HFFc6 (cell line): ENCODE measurements around the gene C8G. TPM values are rescaled to one million over a fixed set of nuclear protein-coding genes. Genes with fewer than 3 reads are reported as not detected.

Source experiments
- DNase-seq: peaks from one replicate; pipeline ENCODE4 v3.0.0-alpha.2; 2018
- H3K27ac Mint-ChIP-seq: 2 replicates; pipeline ENCODE4 v1.8.0; 2020; ENCODE audit warnings: mild to moderate bottlenecking, mixed read lengths
- H3K27me3 Mint-ChIP-seq: 2 replicates; pipeline ENCODE4 v1.8.0; 2021; ENCODE audit warnings: mild to moderate bottlenecking, moderate library complexity, mixed read lengths; ENCODE audit not compliant: insufficient read depth
- H3K36me3 Mint-ChIP-seq: 2 replicates; pipeline ENCODE4 v1.8.0; 2021; ENCODE audit warnings: low read depth, mixed read lengths
- H3K4me1 Mint-ChIP-seq: 2 replicates; pipeline ENCODE4 v1.8.0; 2020; ENCODE audit warnings: low read depth, mixed read lengths
- H3K4me3 Mint-ChIP-seq: 2 replicates; pipeline ENCODE4 v1.8.0; 2020; ENCODE audit warnings: mild to moderate bottlenecking, moderate library complexity, mixed read lengths
- H3K9me3 Mint-ChIP-seq: 2 replicates; pipeline ENCODE4 v1.8.0; 2020; ENCODE audit warnings: mild to moderate bottlenecking, mixed read lengths
- total RNA-seq, 6 experiments: library from RNA; stranded (reverse); fragmentation: NEBNext Ultra II Directional; extraction: Animal tissue kit (Norgen Biotek cat#: 25700); gene quantifications; 2 replicates in 1 of 6; 3 replicates in 5 of 6; pipeline ENCODE4 v1.2.3, GENCODE V29; 2021
- TF ChIP-seq, protein P1 (sequence below): fragments of 200-600 bp; sonication (generic); IDR thresholded peaks from 2 replicates; pipeline ENCODE4 v1.5.0; 2021; ENCODE audit warnings: antibody characterized with exemption, mild to moderate bottlenecking

Gene C8G
- total RNA-seq, 6 experiments from 2014 or later: 0.51 to 1.8 (median 0.97) TPM

DNA sequence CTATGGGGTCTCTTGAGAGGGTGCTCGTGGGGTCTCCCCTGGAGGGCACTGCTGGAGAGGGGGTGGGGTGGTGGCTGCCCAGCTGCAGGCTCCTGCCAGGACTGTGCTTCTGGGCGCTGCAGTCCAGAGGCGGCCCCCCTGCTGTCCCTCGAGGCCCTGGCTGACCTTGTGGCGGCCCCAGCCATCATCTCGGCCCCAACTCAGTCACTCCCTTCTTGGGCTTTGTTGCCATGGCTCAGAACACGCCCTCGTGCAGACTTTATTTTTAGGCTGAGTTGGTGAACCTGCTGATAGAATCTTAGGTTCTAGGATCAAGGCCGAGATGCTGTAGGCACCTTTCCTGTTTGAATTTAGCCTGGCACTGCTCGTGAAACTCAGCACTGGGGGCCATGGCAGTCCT lies 23.3 kb upstream of the C8G start:
- no peaks in the 10 kb centered on the region for H3K4me1 Mint-ChIP-seq
- DNase-seq: no peak
- H3K4me3 Mint-ChIP-seq: no peak overlapping the region
- no peaks in the 10 kb centered on the region for H3K9me3 Mint-ChIP-seq
- H3K27me3 Mint-ChIP-seq: peaks cover 3% of the 10 kb centered on the region; the same call in 1 of the 2 replicates
- H3K27ac Mint-ChIP-seq: no peak overlapping the region
- TF ChIP-seq, protein P1, sequence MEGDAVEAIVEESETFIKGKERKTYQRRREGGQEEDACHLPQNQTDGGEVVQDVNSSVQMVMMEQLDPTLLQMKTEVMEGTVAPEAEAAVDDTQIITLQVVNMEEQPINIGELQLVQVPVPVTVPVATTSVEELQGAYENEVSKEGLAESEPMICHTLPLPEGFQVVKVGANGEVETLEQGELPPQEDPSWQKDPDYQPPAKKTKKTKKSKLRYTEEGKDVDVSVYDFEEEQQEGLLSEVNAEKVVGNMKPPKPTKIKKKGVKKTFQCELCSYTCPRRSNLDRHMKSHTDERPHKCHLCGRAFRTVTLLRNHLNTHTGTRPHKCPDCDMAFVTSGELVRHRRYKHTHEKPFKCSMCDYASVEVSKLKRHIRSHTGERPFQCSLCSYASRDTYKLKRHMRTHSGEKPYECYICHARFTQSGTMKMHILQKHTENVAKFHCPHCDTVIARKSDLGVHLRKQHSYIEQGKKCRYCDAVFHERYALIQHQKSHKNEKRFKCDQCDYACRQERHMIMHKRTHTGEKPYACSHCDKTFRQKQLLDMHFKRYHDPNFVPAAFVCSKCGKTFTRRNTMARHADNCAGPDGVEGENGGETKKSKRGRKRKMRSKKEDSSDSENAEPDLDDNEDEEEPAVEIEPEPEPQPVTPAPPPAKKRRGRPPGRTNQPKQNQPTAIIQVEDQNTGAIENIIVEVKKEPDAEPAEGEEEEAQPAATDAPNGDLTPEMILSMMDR: no peak
- H3K36me3 Mint-ChIP-seq: no peaks in the 10 kb centered on the region

DNA sequence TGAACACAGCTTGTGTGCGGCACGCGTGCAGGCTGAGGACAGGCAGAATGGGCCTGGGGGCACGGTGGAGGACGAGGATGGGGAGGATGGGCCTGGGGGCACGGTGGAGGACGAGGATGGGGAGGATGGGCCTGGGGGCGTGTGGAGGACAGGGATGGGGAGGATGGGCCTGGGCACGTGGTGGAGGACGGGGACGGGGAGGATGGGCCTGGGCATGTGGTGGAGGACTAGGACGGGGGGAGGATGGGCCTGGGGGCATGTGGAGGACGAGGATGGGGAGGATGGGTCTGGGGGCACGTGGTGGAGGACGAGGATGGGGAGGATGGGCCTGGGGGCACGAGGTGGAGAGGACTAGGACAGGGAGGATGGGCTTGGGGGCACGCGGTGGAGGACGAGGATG lies 22.5 kb upstream of the C8G start:
- no peak overlapping the region for H3K27ac Mint-ChIP-seq
- no peak overlapping the region for H3K4me3 Mint-ChIP-seq
- no peaks in the 10 kb centered on the region for H3K9me3 Mint-ChIP-seq
- H3K27me3 Mint-ChIP-seq: peaks cover 3% of the 10 kb centered on the region; the same call in 1 of the 2 replicates
- TF ChIP-seq, protein P1: no peak
- DNase-seq: no peak
- H3K36me3 Mint-ChIP-seq: peaks cover 4% of the 10 kb centered on the region; the same call in 1 of the 2 replicates
- H3K4me1 Mint-ChIP-seq: peaks cover 2% of the 10 kb centered on the region

DNA sequence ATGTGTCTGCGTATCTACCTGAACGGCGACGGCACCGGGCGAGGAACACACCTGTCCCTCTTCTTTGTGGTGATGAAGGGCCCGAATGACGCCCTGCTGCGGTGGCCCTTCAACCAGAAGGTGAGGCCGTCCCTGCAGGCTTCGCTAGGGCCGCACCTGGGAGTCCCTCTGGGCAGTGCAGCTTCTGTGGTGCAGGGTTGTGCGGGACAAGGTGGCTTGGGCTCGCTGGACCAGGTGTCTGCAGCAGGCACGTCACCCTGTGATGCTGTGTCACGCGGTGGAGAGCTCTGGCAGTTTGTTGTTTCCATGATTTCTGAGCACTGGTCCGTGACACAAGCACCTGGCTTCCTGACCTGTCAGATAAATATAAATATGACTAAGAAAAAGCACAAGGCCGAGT lies 21.2 kb upstream of the C8G start:
- H3K27ac Mint-ChIP-seq: no peak overlapping the region
- no peak overlapping the region for H3K4me3 Mint-ChIP-seq
- H3K4me1 Mint-ChIP-seq: peaks cover 9% of the 10 kb centered on the region
- H3K27me3 Mint-ChIP-seq: peaks cover 3% of the 10 kb centered on the region; the same call in 1 of the 2 replicates
- TF ChIP-seq, protein P1: no peak
- no peaks in the 10 kb centered on the region for H3K9me3 Mint-ChIP-seq
- H3K36me3 Mint-ChIP-seq: peaks cover 11% of the 10 kb centered on the region; the same call in 1 of the 2 replicates
- DNase-seq: no peak

DNA sequence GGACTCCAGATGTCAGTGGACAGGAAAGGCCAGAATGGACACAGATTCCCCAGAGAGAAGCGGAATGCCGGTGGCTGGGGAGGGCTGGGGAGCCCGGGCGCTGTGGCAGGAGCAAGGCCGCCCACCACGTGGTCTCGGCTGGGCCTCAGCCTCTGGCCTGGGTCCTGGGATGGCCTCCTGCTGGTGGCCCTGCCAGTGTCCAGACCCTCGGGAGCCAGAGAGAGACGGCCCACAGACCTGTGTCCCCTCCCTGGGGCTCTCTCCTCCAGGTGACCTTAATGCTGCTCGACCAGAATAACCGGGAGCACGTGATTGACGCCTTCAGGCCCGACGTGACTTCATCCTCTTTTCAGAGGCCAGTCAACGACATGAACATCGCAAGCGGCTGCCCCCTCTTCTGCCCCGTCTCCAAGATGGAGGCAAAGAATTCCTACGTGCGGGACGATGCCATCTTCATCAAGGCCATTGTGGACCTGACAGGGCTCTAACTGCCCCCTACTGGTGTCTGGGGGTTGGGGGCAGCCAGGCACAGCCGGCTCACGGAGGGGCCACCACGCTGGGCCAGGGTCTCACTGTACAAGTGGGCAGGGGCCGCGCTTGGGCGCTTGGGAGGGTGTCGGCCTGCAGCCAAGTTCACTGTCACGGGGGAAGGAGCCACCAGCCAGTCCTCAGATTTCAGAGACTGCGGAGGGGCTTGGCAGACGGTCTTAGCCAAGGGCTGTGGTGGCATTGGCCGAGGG lies 19.5 kb upstream of the C8G start:
- no peak overlapping the region for H3K27ac Mint-ChIP-seq
- peaks cover 13% of the 10 kb centered on the region; the same call in 1 of the 2 replicates for H3K36me3 Mint-ChIP-seq
- peaks cover 9% of the 10 kb centered on the region for H3K4me1 Mint-ChIP-seq
- DNase-seq: no peak
- TF ChIP-seq, protein P1: peak; percentile 21; the same call in 1 of the 2 replicates
- no peak overlapping the region for H3K4me3 Mint-ChIP-seq
- H3K9me3 Mint-ChIP-seq: no peaks in the 10 kb centered on the region
- H3K27me3 Mint-ChIP-seq: peaks cover 3% of the 10 kb centered on the region; the same call in 1 of the 2 replicates

DNA sequence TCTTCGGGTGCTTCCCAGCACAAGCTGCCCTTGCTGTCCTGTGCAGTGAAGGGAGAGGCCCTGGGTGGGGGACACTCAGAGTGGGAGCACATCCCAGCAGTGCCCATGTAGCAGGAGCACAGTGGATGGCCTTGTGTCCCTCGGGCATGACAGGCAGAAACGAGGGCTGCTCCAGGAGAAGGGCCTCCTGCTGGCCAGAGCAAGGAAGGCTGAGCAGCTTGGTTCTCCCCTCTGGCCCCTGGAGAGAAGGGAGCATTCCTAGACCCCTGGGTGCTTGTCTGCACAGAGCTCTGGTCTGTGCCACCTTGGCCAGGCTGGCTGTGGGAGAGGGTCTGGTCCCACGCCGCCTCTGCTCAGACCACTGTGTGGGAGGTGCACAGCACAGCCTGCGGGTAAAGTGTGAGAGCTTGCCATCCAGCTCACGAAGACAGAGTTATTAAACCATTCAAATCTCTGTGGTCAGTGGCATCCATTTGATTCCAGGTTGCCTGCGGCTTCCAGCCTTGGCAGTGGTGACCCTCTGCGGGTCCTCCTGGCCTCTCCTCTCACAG lies 18.8 kb upstream of the C8G start:
- no peak overlapping the region for H3K4me3 Mint-ChIP-seq
- no peak for DNase-seq
- no peak overlapping the region for H3K27ac Mint-ChIP-seq
- peaks cover 9% of the 10 kb centered on the region for H3K4me1 Mint-ChIP-seq
- peaks cover 3% of the 10 kb centered on the region; the same call in 1 of the 2 replicates for H3K27me3 Mint-ChIP-seq
- TF ChIP-seq, protein P1: peak; percentile 41; the same call in 1 of the 2 replicates
- H3K9me3 Mint-ChIP-seq: no peaks in the 10 kb centered on the region
- H3K36me3 Mint-ChIP-seq: peaks cover 13% of the 10 kb centered on the region; the same call in 1 of the 2 replicates
